K562 (cell line): ENCODE results near the gene NOSTRIN. TPM values are rescaled to one million over a fixed set of nuclear protein-coding genes. Genes with fewer than 3 reads are reported as not detected.
"Not testable (repeated sequence)": the region's sequence is repeated elsewhere in the genome, so short reads cannot be mapped to it uniquely, and the experiment has no call there.

Experiments used
- ATAC-seq: fragments of 200-7000 bp; cut with Tn5 transposase; 3 replicates; pipeline ENCODE4 v1.9.1; 2020; ENCODE audit warnings: moderate library complexity
- BruUV-seq: library from RNA; stranded (reverse); fragments of 400-500 nt; replicated peaks from 2 replicates; lab custom pipeline; 2021; lab: Mats Ljungman, UMichigan
- CTCF ChIA-PET: fragments of 300-600 bp; formaldehyde crosslinking; extraction: SDS; loops from one replicate; lab custom pipeline; 2021; ENCODE audit warnings: low intra/inter-chr PET ratio; lab: Yijun Ruan, JAX
- POLR2A ChIA-PET: fragments of 300-600, 350-650 bp; sonication (Branson Sonifier 250); formaldehyde crosslinking; extraction: SDS; loops from one replicate; lab custom pipeline; 2021; ENCODE audit warnings: antibody characterized with exemption, inconsistent platforms; lab: Yijun Ruan, JAX
- DNase-seq, 4 experiments: peaks; one replicate each; pipeline versions ENCODE4 v3.0.0 to v3.0.0-alpha.2; 2011 to 2018; ENCODE audit warnings: low spot score in 3 of 4, mixed read lengths in 3 of 4; ENCODE audit errors: extremely low read depth in 1 of 4
- FAIRE-seq: peaks from 2 replicates; lab custom pipeline; 2011; peaks lifted over from hg19 to GRCh38; lab: Jason Lieb, UNC
- H2AFZ ChIP-seq: 2 replicates; pipeline ENCODE4 v1.6.0; 2011; ENCODE audit warnings: low read depth, low read length, control low read depth, inconsistent platforms
- H3K27ac ChIP-seq: fragments of 200-600 bp; 3 replicates; pipeline ENCODE4 v1.8.0; 2011; ENCODE audit warnings: low read depth, mild to moderate bottlenecking, control low read depth, inconsistent platforms, low read length, moderate library complexity, mixed read lengths; ENCODE audit errors: extremely low read depth
- H3K27me3 ChIP-seq, 2 experiments: fragments of 300-600 bp in 1 of 2; 2 replicates in 1 of 2; 3 replicates in 1 of 2; pipeline versions ENCODE4 v1.6.0 to v1.8.0; 2011; ENCODE audit warnings: inconsistent platforms in 2 of 2, low read length in 2 of 2, mild to moderate bottlenecking in 1 of 2, mixed read lengths in 1 of 2, moderate library complexity in 1 of 2; ENCODE audit not compliant: control insufficient read depth in 2 of 2, insufficient read depth in 2 of 2
- H3K36me3 ChIP-seq: fragments of 300-600 bp; 3 replicates; pipeline ENCODE4 v1.8.0; 2011; ENCODE audit warnings: mild to moderate bottlenecking, low read length, inconsistent platforms; ENCODE audit not compliant: control insufficient read depth, insufficient read depth
- H3K4me1 ChIP-seq, 2 experiments: fragments of 200-600 bp in 1 of 2; replicated peaks in 1 of 2; 2 replicates in 1 of 2; 3 replicates in 1 of 2; pipeline versions ENCODE4 v1.5.1 to v1.8.0; 2011; ENCODE audit warnings: inconsistent platforms in 2 of 2, low read length in 2 of 2, mild to moderate bottlenecking in 1 of 2, mixed read lengths in 1 of 2, moderate library complexity in 1 of 2; ENCODE audit not compliant: control insufficient read depth in 2 of 2, insufficient read depth in 2 of 2
- H3K4me2 ChIP-seq: 2 replicates; pipeline ENCODE4 v1.6.1; 2011; ENCODE audit warnings: low read length, control low read depth, inconsistent platforms, mixed read lengths; ENCODE audit not compliant: insufficient read depth
- H3K4me3 ChIP-seq: fragments of 200-600 bp; sonication (generic), shearing (Covaris generic); 2 replicates; pipeline ENCODE4 v1.5.1; 2016; ENCODE audit warnings: control low read depth, inconsistent platforms
- H3K79me2 ChIP-seq: fragments of 200-600 bp; 3 replicates; pipeline ENCODE4 v1.8.0; 2011; ENCODE audit warnings: low read length, inconsistent platforms; ENCODE audit not compliant: control insufficient read depth, insufficient read depth
- H3K9ac ChIP-seq, 2 experiments: 2 replicates each; pipeline versions ENCODE4 v1.6.0 to v1.6.1; 2011; ENCODE audit warnings: low read depth in 2 of 2, low read length in 2 of 2, control low read depth in 1 of 2, inconsistent platforms in 1 of 2, mild to moderate bottlenecking in 1 of 2, mixed read lengths in 1 of 2; ENCODE audit not compliant: insufficient read depth in 1 of 2
- H3K9me1 ChIP-seq: one replicate; pipeline ENCODE4 v1.6.0; 2011; ENCODE audit warnings: inconsistent platforms, mild to moderate bottlenecking, low read length, moderate library complexity; ENCODE audit not compliant: control insufficient read depth, insufficient read depth
- H3K9me3 ChIP-seq: replicated peaks from 2 replicates; pipeline ENCODE4 v1.5.1; 2011; ENCODE audit warnings: low read depth, low read length, inconsistent platforms; ENCODE audit not compliant: control insufficient read depth, insufficient read depth
- H4K20me1 ChIP-seq: replicated peaks from 2 replicates; pipeline ENCODE4 v1.6.1; 2011; ENCODE audit warnings: low read length, inconsistent platforms, mixed read lengths; ENCODE audit not compliant: control insufficient read depth, insufficient read depth
- BCOR ChIP-seq: fragments of 450-650 bp; IDR thresholded peaks from 2 replicates; pipeline ENCODE4 v1.6.1; 2016
- KDM1A ChIP-seq, 2 experiments: fragments of 450-650 bp; IDR thresholded peaks; 2 replicates each; pipeline ENCODE4 v1.6.1; 2016; ENCODE audit warnings: mild to moderate bottlenecking in 2 of 2
- MTA1 ChIP-seq: fragments of 450-650 bp; IDR thresholded peaks from 2 replicates; pipeline ENCODE4 v1.6.1; 2017; ENCODE audit warnings: borderline replicate concordance
- RBM25 ChIP-seq: fragments of 200-400 bp; formaldehyde crosslinking; IDR thresholded peaks from 2 replicates; pipeline ENCODE4 v1.6.1; 2018; ENCODE audit warnings: low read length, low read depth, moderate library complexity; ENCODE audit not compliant: severe bottlenecking
- WGBS: fragments of 100-300 bp; shearing (Covaris generic); methylation state at CpG from one replicate; pipeline ENCODE4 v1.1.6; 2016; ENCODE audit warnings: low coverage, mixed read lengths; ENCODE audit not compliant: insufficient coverage; ENCODE audit errors: missing lambda C conversion rate; 5-methylcytosine and 5-hydroxymethylcytosine counted together
- in situ Hi-C: fragments of 300-500 bp; cut with MboI; formaldehyde crosslinking; loops from 4 replicates; pipeline ENCODE4 v1.15.0; 2018; ENCODE audit warnings: inconsistent platforms, mixed read lengths
- intact Hi-C: fragments of 100-400 bp; cut with micrococcal nuclease; formaldehyde crosslinking; loops from 2 replicates; pipeline ENCODE4 v1.14.2; 2022
- polyA plus RNA-seq, 8 experiments: library from polyadenylated mRNA; depleted of rRNA in 4 of 8; stranded (reverse) in 5 of 8; unstranded in 3 of 8; fragments of >200 nt; fragmentation: Nextera tagmentation in 2 of 8; fragmentation: Illumina TruSeq in 1 of 8; extraction: Ambion mirVana in 2 of 8; extraction: Trizol in 1 of 8; gene quantifications; 2 replicates each; pipeline versions ENCODE4 v1.2.1 to v1.2.3, GENCODE V29; 2011 to 2014; ENCODE audit warnings: inconsistent platforms in 1 of 8, missing spikeins in 1 of 8
- total RNA-seq, 7 experiments: library from RNA; depleted of rRNA in 6 of 7; stranded (reverse); fragments of >200 nt in 6 of 7; fragmentation: Illumina TruSeq in 2 of 7; extraction: Trizol in 2 of 7; gene quantifications; 2 replicates each; pipeline versions ENCODE4 v1.2.1 to v1.2.3, GENCODE V29; 2011 to 2021; ENCODE audit warnings: low replicate concordance in 1 of 7

Gene NOSTRIN
- total and polyA plus RNA-seq, 9 of the 15 experiments (the other 6 are each of a cell fraction or from before 2014, with no cell fraction given) = 26.7 to 82.9 (median 56.3) TPM

- H3K79me2 ChIP-seq, DNase-seq, H3K9me1 ChIP-seq, H3K4me2 ChIP-seq, FAIRE-seq, H4K20me1 ChIP-seq, CTCF ChIA-PET: not testable (repeated sequence)
- H3K36me3 ChIP-seq = peaks cover 44% of the 10 kb centered on the region
- TSS peak; percentile 11 for BruUV-seq
- peak; percentile 61 for TF ChIP-seq BCOR
- 0 out of 4 replicates have a peak, but pooled peaks of 1 of the 2 experiments have one; percentile 35 for TF ChIP-seq KDM1A (IDR thresholded peaks at IDR 0.05)
- peak; percentile 22 for TF ChIP-seq RBM25
- TF ChIP-seq, all 486 proteins: peak for 3; not testable (repeated sequence) for 483
- POLR2A ChIA-PET, intact Hi-C loops, H2AFZ ChIP-seq, H3K27ac ChIP-seq, H3K9ac ChIP-seq, H3K4me3 ChIP-seq, H3K9me3 ChIP-seq, in situ Hi-C loops, ATAC-seq, H3K27me3 ChIP-seq, H3K4me1 ChIP-seq: not testable (repeated sequence)
- 88% methylated on average over 4 of the region's 4 CpGs for WGBS
These were observed 68.4 kb downstream of the NOSTRIN start for GRCh38 chr2:168870824-168871223.

GRCh38 chr2:168874368-168875054 lies 72.1 kb downstream of the NOSTRIN start:
- Histone ChIP-seq H3K9me1 (no peaks in the 10 kb centered on the region), H3K9me3 (no peaks in the 10 kb centered on the region), H3K4me3 (no peak overlapping the region), H3K27ac (no peak overlapping the region), H3K79me2 (peaks cover 21% of the 10 kb centered on the region; the same call in 2 of the 3 replicates), H3K4me1 (no peaks in the 10 kb centered on the region), H3K27me3 (no peaks in the 10 kb centered on the region), H3K36me3 (peaks cover 64% of the 10 kb centered on the region), H3K4me2 (no peak overlapping the region), H3K9ac (no peak overlapping the region), H4K20me1 (no peaks in the 10 kb centered on the region), H2AFZ (no peak overlapping the region)
- 86% methylated on average over 6 of the region's 6 CpGs for WGBS
- ChIA-PET CTCF (no interaction called here), POLR2A (interaction anchor here (1.3 kb wide), 1 partner anchor 16 kb away, joined by 3 read pairs; the partner anchor contains the start of gene SPC25)
- no TSS peak for BruUV-seq
- TF ChIP-seq MTA1 = no peak
- FAIRE-seq (no peak), DNase-seq (no peak), ATAC-seq (peak; percentile 27; the same call in 1 of the 3 replicates)
- intact Hi-C loops = no loop called here
- in situ Hi-C loops = no loop called here
